Measurements from ENCODE around the gene TMC1. TPM values are rescaled to one million over a fixed set of nuclear protein-coding genes. Genes with fewer than 3 reads are reported as not detected.

Gene TMC1
- total RNA-seq, 2 donors from 2014 or later: 0.09 TPM; not detected in 1

GRCh38 chr9:72623156-72623555 lies 101.7 kb downstream of the TMC1 start:
- H3K4me3 Mint-ChIP-seq: no peak overlapping the region
- no peaks in the 10 kb centered on the region for H3K4me1 Mint-ChIP-seq
- TF ChIP-seq CTCF (conservative IDR thresholded peaks at IDR 0.05): no peak
- H3K9me3 ChIP-seq (ENCODE audit: control insufficient read depth, low read length): no peaks in the 10 kb centered on the region
- H3K27me3 Mint-ChIP-seq (ENCODE audit: insufficient read depth): no peaks in the 10 kb centered on the region
- no peaks in the 10 kb centered on the region for H3K9me3 Mint-ChIP-seq
- no peaks in the 10 kb centered on the region for H3K36me3 ChIP-seq (ENCODE audit: control insufficient read depth, insufficient read depth, low read length)
- no peak overlapping the region for H3K9ac ChIP-seq (ENCODE audit: extremely low read depth, low read length, poor library complexity, severe bottlenecking)
- H3K4me1 ChIP-seq (ENCODE audit: control insufficient read depth, insufficient read depth, low read length): no peaks in the 10 kb centered on the region
- H3K4me3 ChIP-seq (ENCODE audit: low read length): no peak overlapping the region
- H3K27ac ChIP-seq (ENCODE audit: low read depth, low read length): no peak overlapping the region
- 92 to 100% methylated on average over 1 to 2 of the region's 2 CpGs for WGBS, 2 experiments (ENCODE audit: insufficient coverage in 1 of 2, insufficient read length in 1 of 2)
- no peaks in the 10 kb centered on the region for H3K36me3 Mint-ChIP-seq (ENCODE audit: low read depth)
- H3K27ac Mint-ChIP-seq: no peak overlapping the region
- DNase-seq: no peak
- no peaks in the 10 kb centered on the region for H3K27me3 ChIP-seq (ENCODE audit: control insufficient read depth, insufficient read depth, low read length, poor library complexity, severe bottlenecking)

- no peak overlapping the region for H3K9ac ChIP-seq (ENCODE audit: extremely low read depth, low read length, poor library complexity, severe bottlenecking)
- H3K4me3 ChIP-seq (ENCODE audit: low read length): no peak overlapping the region
- no peak for TF ChIP-seq CTCF (conservative IDR thresholded peaks at IDR 0.05)
- no peaks in the 10 kb centered on the region for H3K4me1 Mint-ChIP-seq
- H3K9me3 Mint-ChIP-seq: no peaks in the 10 kb centered on the region
- H3K4me1 ChIP-seq (ENCODE audit: control insufficient read depth, insufficient read depth, low read length): no peaks in the 10 kb centered on the region
- H3K9me3 ChIP-seq (ENCODE audit: control insufficient read depth, low read length): no peaks in the 10 kb centered on the region
- no peak overlapping the region for H3K27ac Mint-ChIP-seq
- peak overlapping the region; percentile 93 for H3K27ac ChIP-seq (ENCODE audit: low read depth, low read length)
- H3K4me3 Mint-ChIP-seq: no peak overlapping the region
- no peaks in the 10 kb centered on the region for H3K27me3 Mint-ChIP-seq (ENCODE audit: insufficient read depth)
- no peaks in the 10 kb centered on the region for H3K27me3 ChIP-seq (ENCODE audit: control insufficient read depth, insufficient read depth, low read length, poor library complexity, severe bottlenecking)
- no peaks in the 10 kb centered on the region for H3K36me3 Mint-ChIP-seq (ENCODE audit: low read depth)
- no peaks in the 10 kb centered on the region for H3K36me3 ChIP-seq (ENCODE audit: control insufficient read depth, insufficient read depth, low read length)
- DNase-seq: no peak
- WGBS, 2 experiments (ENCODE audit: insufficient coverage in 1 of 2, insufficient read length in 1 of 2): 60 to 90% methylated on average over 1 to 2 of the region's 2 CpGs
These were observed 105.7 kb downstream of the TMC1 start for GRCh38 chr9:72627147-72627546.

- WGBS, 2 experiments (ENCODE audit: insufficient coverage in 1 of 2, insufficient read length in 1 of 2): 80 to 88% methylated on average over 5 to 7 of the region's 7 CpGs
- Histone ChIP-seq H3K27me3 (ENCODE audit: control insufficient read depth, insufficient read depth, low read length, poor library complexity, severe bottlenecking) (no peaks in the 10 kb centered on the region), H3K4me1 (ENCODE audit: control insufficient read depth, insufficient read depth, low read length) (no peaks in the 10 kb centered on the region), H3K27ac (ENCODE audit: low read depth, low read length) (peak overlapping the region; percentile 62), H3K4me3 (ENCODE audit: low read length) (no peak overlapping the region), H3K9me3 (ENCODE audit: control insufficient read depth, low read length) (no peaks in the 10 kb centered on the region), H3K9ac (ENCODE audit: extremely low read depth, low read length, poor library complexity, severe bottlenecking) (no peak overlapping the region), H3K36me3 (ENCODE audit: control insufficient read depth, insufficient read depth, low read length) (no peaks in the 10 kb centered on the region)
- no peak overlapping the region for H3K4me3 Mint-ChIP-seq
- H3K27me3 Mint-ChIP-seq (ENCODE audit: insufficient read depth): no peaks in the 10 kb centered on the region
- H3K27ac Mint-ChIP-seq: no peak overlapping the region
- peaks cover under 1% of the 10 kb centered on the region for H3K9me3 Mint-ChIP-seq
- no peaks in the 10 kb centered on the region for H3K4me1 Mint-ChIP-seq
- TF ChIP-seq CTCF (conservative IDR thresholded peaks at IDR 0.05): no peak
- no peaks in the 10 kb centered on the region for H3K36me3 Mint-ChIP-seq (ENCODE audit: low read depth)
- DNase-seq: no peak
These were observed 106.6 kb downstream of the TMC1 start for GRCh38 chr9:72627956-72628540.
